OCI-LY1 (cell line): ENCODE data around the gene CUX1.

Experiments
- H2AFZ ChIP-seq: fragments of 200-600 bp; sonication (generic), shearing (Covaris generic); 2 replicates; pipeline ENCODE4 v1.6.0; 2014; ENCODE audit warnings: antibody characterized with exemption, mild to moderate bottlenecking, low read length
- H3F3A ChIP-seq: fragments of 200-600 bp; sonication (generic), shearing (Covaris generic); 2 replicates; pipeline ENCODE4 v1.6.0; 2014; ENCODE audit warnings: mild to moderate bottlenecking, antibody characterized with exemption, low read length, moderate library complexity; ENCODE audit not compliant: insufficient read depth
- H3K27ac ChIP-seq: fragments of 200-600 bp; sonication (generic); 2 replicates; pipeline ENCODE4 v1.5.1; 2014; ENCODE audit warnings: low read length, mixed run types, mild to moderate bottlenecking, low read depth; ENCODE audit not compliant: poor library complexity, severe bottlenecking
- H3K27me3 ChIP-seq: fragments of 200-600 bp; sonication (generic); 2 replicates; pipeline ENCODE4 v1.6.0; 2014; ENCODE audit warnings: antibody characterized with exemption, mild to moderate bottlenecking, low read length, moderate library complexity; ENCODE audit not compliant: insufficient read depth
- H3K36me3 ChIP-seq: fragments of 200-600 bp; sonication (generic); 2 replicates; pipeline ENCODE4 v1.6.1; 2014; ENCODE audit warnings: mild to moderate bottlenecking, antibody characterized with exemption, low read length, moderate library complexity, mixed read lengths; ENCODE audit not compliant: insufficient read depth
- H3K4me1 ChIP-seq: fragments of 200-600 bp; sonication (generic); 2 replicates; pipeline ENCODE4 v1.5.1; 2014; ENCODE audit warnings: mild to moderate bottlenecking, low read length, moderate library complexity; ENCODE audit not compliant: insufficient read depth, severe bottlenecking
- H3K4me2 ChIP-seq: fragments of 200-600 bp; sonication (generic), shearing (Covaris generic); 2 replicates; pipeline ENCODE4 v1.6.1; 2014; ENCODE audit warnings: low read length
- H3K4me3 ChIP-seq: fragments of 200-600 bp; sonication (generic); 2 replicates; pipeline ENCODE4 v1.5.1; 2014; ENCODE audit warnings: low read length, low read depth, mild to moderate bottlenecking, mixed read lengths; ENCODE audit not compliant: poor library complexity, severe bottlenecking
- H3K79me2 ChIP-seq: fragments of 200-600 bp; shearing (Covaris generic); 2 replicates; pipeline ENCODE4 v1.6.1; 2016; ENCODE audit warnings: mixed run types, low read length, mixed read lengths; ENCODE audit not compliant: insufficient read depth
- H3K9ac ChIP-seq: fragments of 200-600 bp; sonication (generic), shearing (Covaris generic); 2 replicates; pipeline ENCODE4 v1.6.1; 2014; ENCODE audit warnings: mild to moderate bottlenecking, low read length, mixed read lengths
- H3K9me2 ChIP-seq: fragments of 200-600 bp; sonication (generic), shearing (Covaris generic); 2 replicates; pipeline ENCODE4 v1.6.1; 2014; ENCODE audit warnings: low read depth, mild to moderate bottlenecking, low read length, mixed read lengths
- H3K9me3 ChIP-seq: fragments of 200-600 bp; shearing (Covaris generic); 2 replicates; pipeline ENCODE4 v1.6.1; 2014; ENCODE audit warnings: low read length, mixed read lengths
- H4K20me1 ChIP-seq: fragments of 200-600 bp; sonication (generic), shearing (Covaris generic); 2 replicates; pipeline ENCODE4 v1.6.0; 2016; ENCODE audit warnings: mild to moderate bottlenecking, low read length; ENCODE audit not compliant: insufficient read depth
- EZH2 ChIP-seq: fragments of 200-600 bp; sonication (generic), shearing (Covaris generic); IDR thresholded peaks from 2 replicates; pipeline ENCODE4 v1.8.0; 2017; ENCODE audit warnings: borderline replicate concordance, mixed run types, mild to moderate bottlenecking, antibody characterized with exemption, low read length, moderate library complexity, mixed read lengths
- TF ChIP-seq, protein P1 (sequence below): fragments of 200-600 bp; sonication (generic), shearing (Covaris generic); IDR thresholded peaks from 2 replicates; pipeline ENCODE4 v1.5.1; 2017; ENCODE audit warnings: mild to moderate bottlenecking, antibody characterized with exemption, low read length, moderate library complexity, mixed read lengths

CUX1 gene

GRCh38 chr7:102061354-102061945 lies 244.0 kb downstream of the CUX1 start:
- Histone ChIP-seq H3K9me3 (no peaks in the 10 kb centered on the region), H2AFZ (no peak overlapping the region), H3K4me2 (peak overlapping the region; percentile 31; the same call in 1 of the 2 replicates), H4K20me1 (no peaks in the 10 kb centered on the region), H3K27ac (peak overlapping the region; percentile 89), H3K4me1 (peaks cover 69% of the 10 kb centered on the region), H3F3A (no peaks in the 10 kb centered on the region), H3K36me3 (peaks cover 19% of the 10 kb centered on the region), H3K9ac (peak overlapping the region; percentile 23; the same call in 1 of the 2 replicates), H3K4me3 (no peak overlapping the region), H3K79me2 (peaks cover 9% of the 10 kb centered on the region), H3K9me2 (no peaks in the 10 kb centered on the region), H3K27me3 (no peaks in the 10 kb centered on the region)
- no peak for TF ChIP-seq EZH2
- TF ChIP-seq, protein P1, sequence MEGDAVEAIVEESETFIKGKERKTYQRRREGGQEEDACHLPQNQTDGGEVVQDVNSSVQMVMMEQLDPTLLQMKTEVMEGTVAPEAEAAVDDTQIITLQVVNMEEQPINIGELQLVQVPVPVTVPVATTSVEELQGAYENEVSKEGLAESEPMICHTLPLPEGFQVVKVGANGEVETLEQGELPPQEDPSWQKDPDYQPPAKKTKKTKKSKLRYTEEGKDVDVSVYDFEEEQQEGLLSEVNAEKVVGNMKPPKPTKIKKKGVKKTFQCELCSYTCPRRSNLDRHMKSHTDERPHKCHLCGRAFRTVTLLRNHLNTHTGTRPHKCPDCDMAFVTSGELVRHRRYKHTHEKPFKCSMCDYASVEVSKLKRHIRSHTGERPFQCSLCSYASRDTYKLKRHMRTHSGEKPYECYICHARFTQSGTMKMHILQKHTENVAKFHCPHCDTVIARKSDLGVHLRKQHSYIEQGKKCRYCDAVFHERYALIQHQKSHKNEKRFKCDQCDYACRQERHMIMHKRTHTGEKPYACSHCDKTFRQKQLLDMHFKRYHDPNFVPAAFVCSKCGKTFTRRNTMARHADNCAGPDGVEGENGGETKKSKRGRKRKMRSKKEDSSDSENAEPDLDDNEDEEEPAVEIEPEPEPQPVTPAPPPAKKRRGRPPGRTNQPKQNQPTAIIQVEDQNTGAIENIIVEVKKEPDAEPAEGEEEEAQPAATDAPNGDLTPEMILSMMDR: no peak

DNA sequence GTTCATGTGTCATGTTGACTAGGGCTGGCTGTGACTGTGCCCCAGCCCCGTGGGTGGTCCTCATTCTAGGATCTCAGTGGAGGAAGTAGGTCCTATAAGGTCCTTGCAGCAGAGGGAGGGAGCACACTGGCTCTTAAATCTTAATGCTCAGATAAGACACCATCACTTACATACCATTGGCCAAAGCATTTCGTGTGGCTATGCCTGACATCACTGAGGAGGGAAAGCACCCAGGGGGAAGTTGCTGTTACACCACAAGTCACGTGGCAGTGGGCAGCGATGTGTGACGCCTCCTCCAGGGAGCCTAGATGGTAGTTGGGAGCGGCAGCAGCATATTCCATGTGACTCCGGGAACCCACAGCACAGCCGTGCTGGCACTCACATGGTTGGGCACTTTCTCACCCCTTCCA lies 244.6 kb downstream of the CUX1 start:
- no peak overlapping the region for H2AFZ ChIP-seq
- H3K9ac ChIP-seq: peak overlapping the region; percentile 23; the same call in 1 of the 2 replicates
- H3K79me2 ChIP-seq: peaks cover 9% of the 10 kb centered on the region
- H3K27ac ChIP-seq: peak overlapping the region; percentile 89
- peak overlapping the region; percentile 31; the same call in 1 of the 2 replicates for H3K4me2 ChIP-seq
- no peaks in the 10 kb centered on the region for H3K27me3 ChIP-seq
- H3K36me3 ChIP-seq: peaks cover 22% of the 10 kb centered on the region
- TF ChIP-seq EZH2: no peak
- TF ChIP-seq, protein P1: no peak
- no peaks in the 10 kb centered on the region for H3K9me2 ChIP-seq
- no peaks in the 10 kb centered on the region for H4K20me1 ChIP-seq
- no peaks in the 10 kb centered on the region for H3F3A ChIP-seq
- H3K4me1 ChIP-seq: peaks cover 71% of the 10 kb centered on the region
- H3K4me3 ChIP-seq: no peak overlapping the region
- H3K9me3 ChIP-seq: no peaks in the 10 kb centered on the region

DNA sequence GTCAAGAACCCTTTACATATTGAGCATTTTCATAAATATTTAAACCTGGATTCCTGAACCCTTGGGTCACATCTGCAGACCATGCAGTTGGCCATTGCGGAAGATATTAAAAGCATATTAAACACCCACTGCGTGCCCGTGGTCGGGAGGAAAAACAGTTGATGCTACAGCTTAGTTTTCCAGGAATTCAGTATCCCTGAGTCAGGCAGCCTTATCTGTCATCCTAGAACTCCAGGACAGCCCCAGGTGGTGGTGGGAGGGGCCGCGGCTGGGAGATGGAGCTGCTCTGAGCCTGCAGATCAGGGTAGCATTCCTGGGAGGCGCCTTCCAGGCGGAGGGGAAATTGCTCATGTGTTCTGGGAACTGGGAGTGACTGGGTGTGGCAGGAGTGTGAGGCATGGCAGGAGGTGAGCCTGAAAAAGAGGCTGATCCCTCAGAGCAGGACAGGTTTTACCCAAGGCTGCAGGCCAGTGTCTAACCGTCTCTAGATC lies 246.3 kb downstream of the CUX1 start:
- no peaks in the 10 kb centered on the region for H3F3A ChIP-seq
- no peaks in the 10 kb centered on the region for H3K9me2 ChIP-seq
- no peak overlapping the region; the same call in 1 of the 2 replicates for H3K9ac ChIP-seq
- no peak overlapping the region for H3K4me3 ChIP-seq
- H3K79me2 ChIP-seq: peaks cover 5% of the 10 kb centered on the region
- TF ChIP-seq, protein P1: no peak
- TF ChIP-seq EZH2: no peak
- H3K36me3 ChIP-seq: peaks cover 17% of the 10 kb centered on the region
- no peak overlapping the region; the same call in 1 of the 2 replicates for H3K4me2 ChIP-seq
- H4K20me1 ChIP-seq: no peaks in the 10 kb centered on the region
- H3K9me3 ChIP-seq: no peaks in the 10 kb centered on the region
- H2AFZ ChIP-seq: no peak overlapping the region
- H3K27ac ChIP-seq: peak overlapping the region; percentile 89
- no peaks in the 10 kb centered on the region for H3K27me3 ChIP-seq
- H3K4me1 ChIP-seq: peaks cover 75% of the 10 kb centered on the region
